ENCODE results near the gene KLHDC7B.

Gene KLHDC7B

DNA sequence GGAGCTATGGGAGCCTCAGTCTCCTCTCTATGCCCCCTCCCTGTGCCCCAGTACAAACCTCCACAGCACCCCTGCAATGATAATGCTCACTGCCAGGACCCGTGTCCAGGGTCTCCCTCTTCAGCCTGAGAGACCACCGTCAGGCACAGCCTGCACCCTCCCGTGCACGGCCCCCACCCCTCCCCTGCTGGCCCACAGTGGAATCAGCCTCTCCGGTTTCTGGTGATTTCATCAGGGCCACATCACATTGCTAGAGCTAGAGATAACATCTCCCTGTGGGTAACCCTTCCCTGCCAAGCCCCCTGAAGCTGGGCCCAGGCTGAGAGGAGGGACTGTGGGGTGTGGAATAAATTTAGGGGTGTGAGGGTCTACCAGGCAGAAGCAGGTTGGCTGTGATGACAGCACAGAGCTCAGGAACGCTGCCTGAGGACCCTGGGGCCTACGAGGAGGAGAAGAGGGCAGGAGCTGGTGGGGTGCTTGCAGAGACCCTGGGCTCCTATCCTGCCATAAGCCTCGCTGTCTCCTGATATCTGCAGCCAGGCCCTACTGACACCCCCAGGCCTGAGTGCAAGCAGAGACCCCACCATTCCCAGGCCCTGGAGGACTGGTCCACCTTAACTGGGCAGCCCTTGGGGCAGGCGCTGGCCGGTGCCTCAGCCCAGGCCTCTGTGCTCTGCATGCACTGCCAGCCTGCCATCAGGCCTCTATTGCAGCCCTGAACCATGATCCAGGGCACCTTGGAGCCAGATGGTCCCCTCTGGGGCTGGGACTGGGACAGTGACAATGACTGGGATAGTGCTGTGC lies at the start of gene KLHDC7B:
TSS of gene KLHDC7B (plus strand) at position 378 of the 804 bp plus-strand sequence. CDS start at position 723, 345 bp downstream.
- DNase-seq: no peak

GRCh38 chr22:50497093-50497492 lies 48.6 kb upstream of the KLHDC7B start:
- DNase-seq: no peak

DNA sequence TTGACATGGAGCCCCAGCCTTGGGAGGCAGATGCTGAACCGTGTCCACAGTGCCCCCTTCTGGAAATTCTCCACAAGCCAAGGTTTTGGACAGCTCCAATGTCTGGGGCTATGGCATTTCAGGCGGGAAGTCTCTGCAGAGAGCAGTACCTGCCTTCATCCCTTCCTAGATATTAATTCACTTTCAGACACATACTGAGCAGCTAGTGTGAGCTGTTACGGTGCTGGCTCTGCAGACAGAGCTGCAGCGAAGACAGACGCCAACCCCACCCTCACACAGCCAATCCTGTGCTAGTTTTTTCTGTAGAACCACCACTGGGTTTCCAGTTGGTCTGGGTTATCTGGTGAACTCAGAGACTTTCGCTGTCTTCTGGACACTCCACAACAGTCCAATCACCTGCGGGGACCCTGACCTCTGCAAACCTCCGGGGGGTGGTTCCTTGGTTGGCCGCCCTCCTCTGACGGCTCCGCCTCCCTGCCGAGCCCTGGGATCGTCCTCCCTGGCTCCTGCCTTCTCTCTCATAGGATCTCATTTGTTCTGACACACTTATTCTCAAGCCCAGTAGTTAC lies 47.3 kb upstream of the KLHDC7B start:
- peak; percentile 23 for DNase-seq

DNA sequence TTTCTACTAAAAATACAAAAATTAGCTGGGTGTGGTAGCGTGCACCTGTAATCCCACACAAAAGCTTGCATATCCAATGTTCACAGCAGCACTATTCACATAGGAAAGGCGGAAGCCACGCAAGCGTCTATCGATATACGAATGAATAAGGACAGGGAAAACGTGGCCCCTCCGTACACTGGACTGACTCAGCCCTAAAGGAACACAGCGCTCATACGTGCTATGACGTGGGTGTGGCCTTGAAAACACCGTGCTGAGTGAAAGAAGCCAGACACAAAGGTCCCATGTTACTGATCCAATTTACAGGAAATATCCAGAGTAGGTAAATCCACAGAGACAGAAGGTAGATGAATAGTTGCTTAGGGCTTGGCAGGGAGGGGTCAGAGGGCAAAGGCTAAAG lies 45.2 kb upstream of the KLHDC7B start:
- no peak for DNase-seq

DNA sequence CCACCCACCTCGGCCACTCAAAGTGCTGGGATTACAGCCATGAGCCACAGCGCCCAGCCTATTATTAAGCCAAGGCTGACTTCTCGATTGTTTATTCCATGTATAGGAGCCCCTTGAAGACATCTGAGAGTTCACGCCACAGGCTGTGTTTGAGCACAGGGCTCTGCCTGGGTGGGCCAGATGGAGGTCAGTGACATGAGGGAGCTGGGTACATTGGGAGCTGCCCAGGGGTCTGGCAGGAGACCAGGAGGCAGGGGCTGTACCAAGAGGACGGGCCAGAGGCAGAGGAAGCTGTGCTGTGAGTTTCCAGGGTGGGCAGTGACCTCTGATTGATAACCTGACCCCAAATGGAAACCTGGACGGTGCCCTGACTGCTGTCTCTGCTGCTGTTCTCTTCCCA lies 43.6 kb upstream of the KLHDC7B start:
- DNase-seq: no peak

GRCh38 chr22:50502628-50503474 lies 42.8 kb upstream of the KLHDC7B start:
- DNase-seq: no peak

- no peak for DNase-seq
Observed at GRCh38 chr22:50503475-50504145, 42.1 kb upstream of the KLHDC7B start.

DNA sequence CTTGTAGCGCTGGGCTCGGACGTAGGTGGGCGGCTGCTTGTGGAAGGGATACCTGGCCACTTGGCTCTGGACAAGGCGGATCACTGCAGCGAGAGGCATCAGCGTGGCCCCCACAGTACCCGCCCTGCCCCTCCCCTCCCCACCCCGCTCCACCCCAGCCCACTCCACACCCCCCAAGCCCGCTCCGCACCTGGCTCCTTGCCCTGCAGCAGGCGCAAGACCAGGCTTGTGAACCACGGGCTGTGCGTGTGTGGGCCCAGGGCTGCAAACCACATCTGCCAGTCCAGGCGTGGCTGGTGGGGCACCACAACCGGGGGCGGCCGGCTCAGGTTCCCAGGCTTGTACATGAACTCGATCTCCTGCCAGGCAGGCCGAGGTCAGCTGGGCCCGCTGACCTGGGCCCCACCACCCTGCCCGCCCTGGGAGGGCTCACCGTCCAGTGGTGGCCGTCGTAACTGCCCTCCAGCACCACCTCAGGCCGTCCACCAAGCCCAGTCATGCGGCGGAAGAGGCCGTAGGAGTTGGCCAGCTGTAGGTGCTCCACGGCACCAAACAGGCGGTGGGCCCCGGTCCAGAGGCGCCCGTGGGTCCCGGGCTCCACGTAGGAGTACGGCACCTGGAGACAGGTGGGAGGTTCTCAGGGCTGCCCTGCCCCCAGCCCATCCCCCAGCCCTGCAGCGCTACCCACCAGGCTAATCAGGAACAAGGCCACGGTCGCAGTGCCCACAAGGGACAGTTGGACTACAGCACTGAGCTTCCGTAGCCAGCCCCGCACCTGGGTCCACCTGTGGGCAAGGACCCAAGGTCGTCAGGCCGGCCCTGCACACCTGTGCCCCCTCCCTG lies 41.1 kb upstream of the KLHDC7B start:
- DNase-seq: no peak

DNA sequence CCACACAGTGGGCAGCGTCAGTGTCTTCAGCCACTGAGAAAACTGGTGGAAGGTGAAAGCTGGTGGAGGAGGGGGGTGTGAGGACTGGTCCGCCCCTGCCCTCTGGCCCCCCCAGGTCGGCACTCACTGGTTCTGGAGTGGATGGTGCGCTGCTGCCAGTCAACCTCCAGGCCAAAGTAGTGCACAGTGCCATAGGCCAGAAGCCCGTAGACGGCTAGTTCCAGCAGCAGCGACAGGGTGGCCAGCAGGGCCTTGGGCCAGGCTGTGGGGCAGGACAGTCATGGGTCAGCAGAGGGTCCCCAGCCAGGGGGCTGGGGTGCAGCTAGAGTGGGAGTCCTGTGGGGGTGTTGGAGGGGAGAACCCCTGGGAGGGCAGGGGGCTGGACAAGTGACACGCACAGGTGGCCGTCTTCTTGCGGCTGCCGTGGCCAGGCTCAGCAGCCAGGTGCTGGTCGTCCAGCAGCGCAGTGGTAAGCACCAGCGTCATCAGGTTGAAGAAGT lies 40.4 kb upstream of the KLHDC7B start:
- no peak for DNase-seq

- no peak for DNase-seq
Observed at GRCh38 chr22:50505776-50506610, 39.7 kb upstream of the KLHDC7B start.

GRCh38 chr22:50506611-50507420 lies 38.9 kb upstream of the KLHDC7B start:
- no peak for DNase-seq

- peak; percentile 89 for DNase-seq
Observed at GRCh38 chr22:50507421-50507990, 38.2 kb upstream of the KLHDC7B start, which contains the start of gene LMF2. LMF2 (minus strand) TSS chr22:50507702; CDS start chr22:50507675, 27 bp downstream.

DNA sequence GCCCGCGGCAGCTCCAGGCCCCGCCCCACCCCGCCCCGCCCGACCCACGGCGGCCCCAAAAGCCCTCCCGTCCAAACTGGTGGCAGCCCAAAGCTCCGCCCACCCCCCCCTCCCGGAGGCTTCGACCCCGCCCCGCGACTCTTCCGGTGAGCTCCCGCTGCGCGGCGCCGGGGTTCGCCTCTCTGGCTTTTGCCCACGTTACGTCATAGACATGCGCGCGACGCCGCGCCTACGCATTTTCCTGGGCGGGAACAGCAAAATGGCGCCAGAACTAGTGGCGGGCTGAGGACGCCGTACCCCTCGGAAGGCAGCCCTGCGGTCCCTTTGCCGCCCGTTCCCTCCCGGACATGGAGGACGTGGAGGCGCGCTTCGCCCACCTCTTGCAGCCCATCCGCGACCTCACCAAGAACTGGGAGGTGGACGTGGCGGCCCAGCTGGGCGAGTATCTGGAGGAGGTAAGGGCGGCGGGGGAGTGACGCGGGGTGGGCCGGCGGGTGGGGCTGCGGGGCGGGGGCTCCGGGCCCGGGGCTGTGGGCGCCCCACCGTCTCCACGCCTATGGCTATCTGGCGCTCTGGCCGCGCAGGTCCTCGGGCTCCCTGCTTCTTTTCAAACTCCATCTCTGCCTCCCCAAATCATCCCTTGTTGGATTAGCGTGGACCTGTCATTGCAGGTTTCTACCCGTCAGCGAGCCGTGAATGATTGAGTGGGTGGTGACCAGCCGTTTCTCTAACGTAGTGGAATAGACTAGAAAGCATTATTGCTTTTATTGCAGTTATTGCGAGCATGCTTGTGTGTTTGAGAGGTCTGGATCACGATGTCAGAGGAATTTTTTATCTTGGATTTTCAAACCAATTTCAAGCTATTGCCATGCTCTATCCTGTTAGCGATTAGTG lies 37.5 kb upstream of the KLHDC7B start, which contains the start of gene NCAPH2:
TSS of gene NCAPH2 (plus strand) at position 234 of the 894 bp plus-strand sequence. CDS start at position 348, 114 bp downstream.
- peak; percentile 89 for DNase-seq

- no peak for DNase-seq
Observed at GRCh38 chr22:50508897-50509296, 36.8 kb upstream of the KLHDC7B start.

GRCh38 chr22:50513175-50513574 lies 32.5 kb upstream of the KLHDC7B start:
- DNase-seq: no peak

DNA sequence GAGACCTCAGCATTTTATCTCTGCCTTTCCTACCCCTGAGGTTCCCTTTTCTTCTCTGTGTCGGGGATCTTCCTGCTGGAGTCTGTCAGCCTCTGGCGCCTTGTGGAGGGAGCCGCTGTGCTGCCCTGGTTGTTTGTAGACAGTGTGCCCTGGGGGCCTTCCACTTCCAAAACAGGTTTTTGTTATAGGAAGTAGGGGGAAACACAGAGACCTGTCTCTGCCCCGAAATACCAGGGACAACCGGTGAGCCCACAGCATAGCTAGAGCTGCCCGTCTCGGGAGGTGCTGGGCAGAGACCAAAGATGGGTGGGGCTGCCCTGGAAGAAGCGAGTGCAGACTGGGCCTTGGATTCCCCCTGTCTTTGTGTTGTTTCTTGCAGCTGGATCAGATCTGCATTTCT lies 29.6 kb upstream of the KLHDC7B start:
- no peak for DNase-seq

- DNase-seq: no peak
Observed at GRCh38 chr22:50516891-50517290, 28.8 kb upstream of the KLHDC7B start.
